H7 (cell line): ENCODE measurements around the gene GTF2IRD2. TPM values are rescaled to one million over a fixed set of nuclear protein-coding genes. Genes with fewer than 3 reads are reported as not detected.
"Not testable (repeated sequence)": the region's sequence is repeated elsewhere in the genome, so short reads cannot be mapped to it uniquely, and the experiment has no call there.

Experiments
- DNase-seq: peaks from one replicate; pipeline ENCODE4 v3.0.0; 2012
- H3K27me3 ChIP-seq: 2 replicates; pipeline ENCODE4 v1.6.0; 2011; ENCODE audit warnings: mild to moderate bottlenecking, low read length; ENCODE audit not compliant: control insufficient read depth, insufficient read depth
- H3K36me3 ChIP-seq: replicated peaks from 2 replicates; pipeline ENCODE4 v1.5.1; 2011; ENCODE audit warnings: low read length; ENCODE audit not compliant: control insufficient read depth, insufficient read depth
- H3K4me3 ChIP-seq: 2 replicates; pipeline ENCODE4 v1.5.1; 2011; ENCODE audit warnings: low read depth, mild to moderate bottlenecking, control low read depth, low read length, moderate library complexity; ENCODE audit not compliant: insufficient read depth
- total RNA-seq: library from RNA; depleted of rRNA; stranded (reverse); fragments of >200 nt; shearing (Covaris generic); gene quantifications from 2 replicates; pipeline ENCODE4 v1.2.3, GENCODE V29; 2014; rRNA removed

Gene GTF2IRD2
- total RNA-seq, 1 experiment from 2014 or later = 0.76 TPM

- H3K36me3 ChIP-seq, H3K4me3 ChIP-seq, DNase-seq, H3K27me3 ChIP-seq: not testable (repeated sequence)
Observed at GRCh38 chr7:74766509-74766908, 84.9 kb downstream of the GTF2IRD2 start.

GRCh38 chr7:74765205-74765918, 86.0 kb downstream of the GTF2IRD2 start:
- not testable (repeated sequence) for DNase-seq, H3K4me3 ChIP-seq, H3K27me3 ChIP-seq, H3K36me3 ChIP-seq

GRCh38 chr7:74758982-74759381, 92.4 kb downstream of the GTF2IRD2 start:
- DNase-seq, H3K4me3 ChIP-seq, H3K36me3 ChIP-seq, H3K27me3 ChIP-seq: not testable (repeated sequence)

- H3K27me3 ChIP-seq, DNase-seq, H3K36me3 ChIP-seq, H3K4me3 ChIP-seq: not testable (repeated sequence)
Observed at GRCh38 chr7:74758268-74758667, 93.1 kb downstream of the GTF2IRD2 start.

GRCh38 chr7:74756673-74757072, 94.7 kb downstream of the GTF2IRD2 start:
- not testable (repeated sequence) for DNase-seq, H3K36me3 ChIP-seq, H3K27me3 ChIP-seq, H3K4me3 ChIP-seq

- DNase-seq, H3K36me3 ChIP-seq, H3K27me3 ChIP-seq, H3K4me3 ChIP-seq: not testable (repeated sequence)
Observed at GRCh38 chr7:74753921-74754482, 97.4 kb downstream of the GTF2IRD2 start.

Other genes with a start within 250 kb of the GTF2IRD2 start
- gene GTF2I, start 193.9 kb downstream of the GTF2IRD2 start, total RNA-seq = 152 and 199 TPM in 2 replicates
- gene NCF1, start 77.6 kb downstream of the GTF2IRD2 start, total RNA-seq = 0.31 and 0.70 TPM in 2 replicates
- gene CASTOR2, start 113.1 kb upstream of the GTF2IRD2 start, total RNA-seq = 22.3 and 28.5 TPM in 2 replicates
- 83.9 and 93.9 TPM in 2 replicates for gene RCC1L, start 222.2 kb upstream of the GTF2IRD2 start, total RNA-seq
- 4.5 and 9.6 TPM in 2 replicates for gene GTF2IRD2B, start 241.0 kb upstream of the GTF2IRD2 start, total RNA-seq